H9 (cell line): ENCODE data around the gene KRT80. TPM values are rescaled to one million over a fixed set of nuclear protein-coding genes. Genes with fewer than 3 reads are reported as not detected.

Experiments used
- DNase-seq: peaks from one replicate; pipeline ENCODE4 v3.0.0-alpha.2; 2017
- H2AFZ ChIP-seq: one replicate; pipeline ENCODE4 v1.6.1; 2013; ENCODE audit warnings: mild to moderate bottlenecking, low read length, control low read depth, moderate library complexity
- H2AK5ac ChIP-seq: 2 replicates; pipeline ENCODE4 v1.6.1; 2013; ENCODE audit warnings: low read length, control low read depth, mixed read lengths; ENCODE audit not compliant: insufficient read length
- H2BK120ac ChIP-seq: one replicate; pipeline ENCODE4 v1.6.1; 2013; ENCODE audit warnings: low read depth, mild to moderate bottlenecking, low read length, control low read depth, inconsistent platforms; ENCODE audit not compliant: poor library complexity, severe bottlenecking
- H2BK12ac ChIP-seq: 2 replicates; pipeline ENCODE4 v1.6.1; 2013; ENCODE audit warnings: low read length, control low read depth, mixed read lengths, low read depth; ENCODE audit not compliant: insufficient read length
- H2BK15ac ChIP-seq: 2 replicates; pipeline ENCODE4 v1.6.1; 2013; ENCODE audit warnings: low read depth, low read length, control low read depth
- H2BK20ac ChIP-seq: one replicate; pipeline ENCODE4 v1.6.1; 2013; ENCODE audit warnings: low read depth, mild to moderate bottlenecking, low read length, control low read depth, inconsistent platforms; ENCODE audit not compliant: poor library complexity, severe bottlenecking
- H2BK5ac ChIP-seq: 2 replicates; pipeline ENCODE4 v1.6.1; 2013; ENCODE audit warnings: low read length, control low read depth, mixed read lengths; ENCODE audit not compliant: insufficient read length
- H3K14ac ChIP-seq: 2 replicates; pipeline ENCODE4 v1.6.1; 2013; ENCODE audit warnings: low read length, control low read depth; ENCODE audit not compliant: insufficient read depth
- H3K18ac ChIP-seq: 2 replicates; pipeline ENCODE4 v1.6.1; 2013; ENCODE audit warnings: low read depth, mild to moderate bottlenecking, mixed read lengths, low read length, control low read depth; ENCODE audit not compliant: insufficient read length
- H3K23ac ChIP-seq: 2 replicates; pipeline ENCODE4 v1.6.1; 2013; ENCODE audit warnings: low read length, control low read depth, mixed read lengths, low read depth; ENCODE audit not compliant: insufficient read length
- H3K23me2 ChIP-seq: 2 replicates; pipeline ENCODE4 v1.6.1; 2013; ENCODE audit warnings: low read depth, mild to moderate bottlenecking, mixed read lengths, low read length, control low read depth; ENCODE audit not compliant: insufficient read length, poor library complexity, severe bottlenecking
- H3K27ac ChIP-seq: 2 replicates; pipeline ENCODE4 v1.5.1; 2013; ENCODE audit warnings: low read length, control low read depth, mixed read lengths, low read depth; ENCODE audit not compliant: insufficient read length
- H3K27me3 ChIP-seq: 2 replicates; pipeline ENCODE4 v1.6.1; 2013; ENCODE audit warnings: low read length, control low read depth, inconsistent platforms; ENCODE audit not compliant: insufficient read depth
- H3K4ac ChIP-seq: 2 replicates; pipeline ENCODE4 v1.6.1; 2013; ENCODE audit warnings: low read depth, mild to moderate bottlenecking, control low read depth, inconsistent platforms, low read length, moderate library complexity
- H3K4me1 ChIP-seq: 2 replicates; pipeline ENCODE4 v1.6.1; 2013; ENCODE audit warnings: low read length, control low read depth, inconsistent platforms; ENCODE audit not compliant: insufficient read depth
- H3K4me2 ChIP-seq: 2 replicates; pipeline ENCODE4 v1.6.1; 2013; ENCODE audit warnings: low read length, control low read depth, mixed read lengths; ENCODE audit not compliant: insufficient read length, insufficient read depth
- H3K56ac ChIP-seq: 2 replicates; pipeline ENCODE4 v1.6.1; 2013; ENCODE audit warnings: low read depth, mild to moderate bottlenecking, mixed read lengths, low read length, control low read depth; ENCODE audit not compliant: insufficient read length
- H3K79me1 ChIP-seq: 2 replicates; pipeline ENCODE4 v1.6.1; 2013; ENCODE audit warnings: low read depth, mild to moderate bottlenecking, moderate library complexity, low read length, control low read depth, inconsistent platforms; ENCODE audit not compliant: insufficient read depth, poor library complexity, severe bottlenecking
- H3K79me2 ChIP-seq: 2 replicates; pipeline ENCODE4 v1.6.1; 2013; ENCODE audit warnings: low read length, control low read depth, inconsistent platforms; ENCODE audit not compliant: insufficient read depth
- H3K9ac ChIP-seq: 2 replicates; pipeline ENCODE4 v1.6.1; 2013; ENCODE audit warnings: low read length, control low read depth, mixed read lengths; ENCODE audit not compliant: insufficient read length; ENCODE audit errors: extremely low read depth
- H3K9me3 ChIP-seq: one replicate; pipeline ENCODE4 v1.6.1; 2013; ENCODE audit warnings: low read depth, low read length, inconsistent platforms; ENCODE audit not compliant: control insufficient read depth
- H3T11ph ChIP-seq: one replicate; pipeline ENCODE4 v1.6.1; 2013; ENCODE audit warnings: mild to moderate bottlenecking, low read length, control low read depth, inconsistent platforms
- H4K20me1 ChIP-seq: one replicate; pipeline ENCODE4 v1.6.1; 2013; ENCODE audit not compliant: control insufficient read depth, insufficient read length, insufficient read depth
- H4K5ac ChIP-seq: 2 replicates; pipeline ENCODE4 v1.6.1; 2013; ENCODE audit warnings: low read depth, mild to moderate bottlenecking, mixed read lengths, low read length, control low read depth; ENCODE audit not compliant: insufficient read length
- H4K8ac ChIP-seq: replicated peaks from 2 replicates; pipeline ENCODE4 v1.6.1; 2013; ENCODE audit warnings: low read length, control low read depth, mixed read lengths, low read depth; ENCODE audit not compliant: insufficient read length
- H4K91ac ChIP-seq: 2 replicates; pipeline ENCODE4 v1.6.1; 2013; ENCODE audit warnings: low read depth, mild to moderate bottlenecking, moderate library complexity, mixed read lengths, low read length, control low read depth; ENCODE audit not compliant: insufficient read length
- H3K27ac Mint-ChIP-seq, 3 experiments: 2 replicates in 2 of 3; 3 replicates in 1 of 3; pipeline ENCODE4 v1.8.0; 2020 to 2021; ENCODE audit warnings: mixed read lengths in 3 of 3, mild to moderate bottlenecking in 1 of 3, moderate library complexity in 1 of 3
- H3K27me3 Mint-ChIP-seq: 2 replicates; pipeline ENCODE4 v1.8.0; 2021; ENCODE audit warnings: low read depth, mild to moderate bottlenecking, moderate library complexity, mixed read lengths
- H3K36me3 Mint-ChIP-seq, 3 experiments: 2 replicates in 2 of 3; 3 replicates in 1 of 3; pipeline ENCODE4 v1.8.0; 2020 to 2021; ENCODE audit warnings: low read depth in 3 of 3, mixed read lengths in 3 of 3; ENCODE audit not compliant: insufficient read depth in 1 of 3
- H3K4me1 Mint-ChIP-seq, 2 experiments: 2 replicates each; pipeline ENCODE4 v1.8.0; 2020; ENCODE audit warnings: mixed read lengths in 2 of 2
- H3K4me3 Mint-ChIP-seq, 2 experiments: 2 replicates in 1 of 2; 3 replicates in 1 of 2; pipeline ENCODE4 v1.8.0; 2020 to 2021; ENCODE audit warnings: mild to moderate bottlenecking in 2 of 2, mixed read lengths in 2 of 2, moderate library complexity in 1 of 2
- H3K9me3 Mint-ChIP-seq, 2 experiments: 2 replicates in 1 of 2; 3 replicates in 1 of 2; pipeline ENCODE4 v1.8.0; 2020; ENCODE audit warnings: mild to moderate bottlenecking in 2 of 2, mixed read lengths in 2 of 2, moderate library complexity in 1 of 2
- CTCF ChIP-seq: fragments of 200-600 bp; sonication (generic); conservative IDR thresholded peaks from 3 replicates; pipeline ENCODE4 v1.8.0; 2021; ENCODE audit warnings: antibody characterized with exemption, mild to moderate bottlenecking
- WGBS: extraction: QIAGEN DNeasy Blood & Tissue Kit; methylation state at CpG from one replicate; pipeline ENCODE4 v1.1.7; 2013; ENCODE audit warnings: missing lambda C conversion rate, low lambda C conversion rate, mixed read lengths; ENCODE audit not compliant: insufficient read length; ENCODE audit errors: extremely low coverage; 5-methylcytosine and 5-hydroxymethylcytosine counted together
- total RNA-seq: library from RNA; stranded (reverse); gene quantifications from 2 replicates; pipeline ENCODE4 v1.2.1, GENCODE V29; 2021

KRT80 gene
- total RNA-seq, 1 experiment from 2014 or later: not detected

- H3K79me2 ChIP-seq: no peaks in the 10 kb centered on the region
- no peaks in the 10 kb centered on the region for H3K27me3 ChIP-seq
- peaks cover 0 to 3% of the 10 kb centered on the region in 2 experiments; a peak in 3 of 5 replicates for H3K9me3 Mint-ChIP-seq
- H3K27me3 Mint-ChIP-seq: peaks cover 6% of the 10 kb centered on the region
- H3K23me2 ChIP-seq: no peaks in the 10 kb centered on the region
- H4K5ac ChIP-seq: no peak overlapping the region
- no peaks in the 10 kb centered on the region for H3K9me3 ChIP-seq
- H3K4me1 Mint-ChIP-seq: peaks cover 0 to 9% of the 10 kb centered on the region in 2 experiments; a peak in 3 of 4 replicates
- no peak overlapping the region for H3K56ac ChIP-seq
- no peaks in the 10 kb centered on the region for H3K4me1 ChIP-seq
- H2BK12ac ChIP-seq: no peak overlapping the region
- H2BK15ac ChIP-seq: no peak overlapping the region
- H3K27ac ChIP-seq: no peak overlapping the region
- H4K20me1 ChIP-seq: no peaks in the 10 kb centered on the region
- no peak overlapping the region for H3K4me2 ChIP-seq
- H2AFZ ChIP-seq: no peak overlapping the region
- no peak overlapping the region for H4K91ac ChIP-seq
- no peak overlapping the region for H2BK20ac ChIP-seq
- no peak overlapping the region for H4K8ac ChIP-seq
- no peak overlapping the region for H3K18ac ChIP-seq
- no peak overlapping the region for H3K9ac ChIP-seq
- no peak overlapping the region for H3T11ph ChIP-seq
- H3K14ac ChIP-seq: no peak overlapping the region
- TF ChIP-seq CTCF: no peak
- H3K23ac ChIP-seq: no peak overlapping the region
- no peak overlapping the region for H3K4me3 Mint-ChIP-seq
- H2BK120ac ChIP-seq: no peak overlapping the region
- no peaks in the 10 kb centered on the region for H3K79me1 ChIP-seq
- no peak overlapping the region for H2AK5ac ChIP-seq
- H3K4ac ChIP-seq: no peak overlapping the region
- H2BK5ac ChIP-seq: no peak overlapping the region
- H3K27ac Mint-ChIP-seq: no peak overlapping the region; a peak in 1 of 7 replicates
- no peaks in the 10 kb centered on the region for H3K36me3 Mint-ChIP-seq
- no peak for DNase-seq
- WGBS: no CpG with 5 or more reads among the region's 4 CpGs
These were observed 35.5 kb downstream of the KRT80 start for GRCh38 chr12:52156311-52156710.
